H9 (cell line): Measurements from ENCODE around the gene APOBEC4. TPM values are rescaled to one million over a fixed set of nuclear protein-coding genes. Genes with fewer than 3 reads are reported as not detected.

ENCODE experiments used
- DNase-seq: peaks from one replicate; pipeline ENCODE4 v3.0.0-alpha.2; 2017
- H2AFZ ChIP-seq: one replicate; pipeline ENCODE4 v1.6.1; 2013; ENCODE audit warnings: mild to moderate bottlenecking, low read length, control low read depth, moderate library complexity
- H2AK5ac ChIP-seq: 2 replicates; pipeline ENCODE4 v1.6.1; 2013; ENCODE audit warnings: low read length, control low read depth, mixed read lengths; ENCODE audit not compliant: insufficient read length
- H2BK120ac ChIP-seq: one replicate; pipeline ENCODE4 v1.6.1; 2013; ENCODE audit warnings: low read depth, mild to moderate bottlenecking, low read length, control low read depth, inconsistent platforms; ENCODE audit not compliant: poor library complexity, severe bottlenecking
- H2BK12ac ChIP-seq: 2 replicates; pipeline ENCODE4 v1.6.1; 2013; ENCODE audit warnings: low read length, control low read depth, mixed read lengths, low read depth; ENCODE audit not compliant: insufficient read length
- H2BK15ac ChIP-seq: 2 replicates; pipeline ENCODE4 v1.6.1; 2013; ENCODE audit warnings: low read depth, low read length, control low read depth
- H2BK20ac ChIP-seq: one replicate; pipeline ENCODE4 v1.6.1; 2013; ENCODE audit warnings: low read depth, mild to moderate bottlenecking, low read length, control low read depth, inconsistent platforms; ENCODE audit not compliant: poor library complexity, severe bottlenecking
- H2BK5ac ChIP-seq: 2 replicates; pipeline ENCODE4 v1.6.1; 2013; ENCODE audit warnings: low read length, control low read depth, mixed read lengths; ENCODE audit not compliant: insufficient read length
- H3K14ac ChIP-seq: 2 replicates; pipeline ENCODE4 v1.6.1; 2013; ENCODE audit warnings: low read length, control low read depth; ENCODE audit not compliant: insufficient read depth
- H3K18ac ChIP-seq: 2 replicates; pipeline ENCODE4 v1.6.1; 2013; ENCODE audit warnings: low read depth, mild to moderate bottlenecking, mixed read lengths, low read length, control low read depth; ENCODE audit not compliant: insufficient read length
- H3K23ac ChIP-seq: 2 replicates; pipeline ENCODE4 v1.6.1; 2013; ENCODE audit warnings: low read length, control low read depth, mixed read lengths, low read depth; ENCODE audit not compliant: insufficient read length
- H3K23me2 ChIP-seq: 2 replicates; pipeline ENCODE4 v1.6.1; 2013; ENCODE audit warnings: low read depth, mild to moderate bottlenecking, mixed read lengths, low read length, control low read depth; ENCODE audit not compliant: insufficient read length, poor library complexity, severe bottlenecking
- H3K27ac ChIP-seq: 2 replicates; pipeline ENCODE4 v1.5.1; 2013; ENCODE audit warnings: low read length, control low read depth, mixed read lengths, low read depth; ENCODE audit not compliant: insufficient read length
- H3K27me3 ChIP-seq: 2 replicates; pipeline ENCODE4 v1.6.1; 2013; ENCODE audit warnings: low read length, control low read depth, inconsistent platforms; ENCODE audit not compliant: insufficient read depth
- H3K4ac ChIP-seq: 2 replicates; pipeline ENCODE4 v1.6.1; 2013; ENCODE audit warnings: low read depth, mild to moderate bottlenecking, control low read depth, inconsistent platforms, low read length, moderate library complexity
- H3K4me1 ChIP-seq: 2 replicates; pipeline ENCODE4 v1.6.1; 2013; ENCODE audit warnings: low read length, control low read depth, inconsistent platforms; ENCODE audit not compliant: insufficient read depth
- H3K4me2 ChIP-seq: 2 replicates; pipeline ENCODE4 v1.6.1; 2013; ENCODE audit warnings: low read length, control low read depth, mixed read lengths; ENCODE audit not compliant: insufficient read length, insufficient read depth
- H3K56ac ChIP-seq: 2 replicates; pipeline ENCODE4 v1.6.1; 2013; ENCODE audit warnings: low read depth, mild to moderate bottlenecking, mixed read lengths, low read length, control low read depth; ENCODE audit not compliant: insufficient read length
- H3K79me1 ChIP-seq: 2 replicates; pipeline ENCODE4 v1.6.1; 2013; ENCODE audit warnings: low read depth, mild to moderate bottlenecking, moderate library complexity, low read length, control low read depth, inconsistent platforms; ENCODE audit not compliant: insufficient read depth, poor library complexity, severe bottlenecking
- H3K79me2 ChIP-seq: 2 replicates; pipeline ENCODE4 v1.6.1; 2013; ENCODE audit warnings: low read length, control low read depth, inconsistent platforms; ENCODE audit not compliant: insufficient read depth
- H3K9ac ChIP-seq: 2 replicates; pipeline ENCODE4 v1.6.1; 2013; ENCODE audit warnings: low read length, control low read depth, mixed read lengths; ENCODE audit not compliant: insufficient read length; ENCODE audit errors: extremely low read depth
- H3K9me3 ChIP-seq: one replicate; pipeline ENCODE4 v1.6.1; 2013; ENCODE audit warnings: low read depth, low read length, inconsistent platforms; ENCODE audit not compliant: control insufficient read depth
- H3T11ph ChIP-seq: one replicate; pipeline ENCODE4 v1.6.1; 2013; ENCODE audit warnings: mild to moderate bottlenecking, low read length, control low read depth, inconsistent platforms
- H4K20me1 ChIP-seq: one replicate; pipeline ENCODE4 v1.6.1; 2013; ENCODE audit not compliant: control insufficient read depth, insufficient read length, insufficient read depth
- H4K5ac ChIP-seq: 2 replicates; pipeline ENCODE4 v1.6.1; 2013; ENCODE audit warnings: low read depth, mild to moderate bottlenecking, mixed read lengths, low read length, control low read depth; ENCODE audit not compliant: insufficient read length
- H4K8ac ChIP-seq: replicated peaks from 2 replicates; pipeline ENCODE4 v1.6.1; 2013; ENCODE audit warnings: low read length, control low read depth, mixed read lengths, low read depth; ENCODE audit not compliant: insufficient read length
- H4K91ac ChIP-seq: 2 replicates; pipeline ENCODE4 v1.6.1; 2013; ENCODE audit warnings: low read depth, mild to moderate bottlenecking, moderate library complexity, mixed read lengths, low read length, control low read depth; ENCODE audit not compliant: insufficient read length
- H3K27ac Mint-ChIP-seq, 3 experiments: 2 replicates in 2 of 3; 3 replicates in 1 of 3; pipeline ENCODE4 v1.8.0; 2020 to 2021; ENCODE audit warnings: mixed read lengths in 3 of 3, mild to moderate bottlenecking in 1 of 3, moderate library complexity in 1 of 3
- H3K27me3 Mint-ChIP-seq: 2 replicates; pipeline ENCODE4 v1.8.0; 2021; ENCODE audit warnings: low read depth, mild to moderate bottlenecking, moderate library complexity, mixed read lengths
- H3K36me3 Mint-ChIP-seq, 3 experiments: 2 replicates in 2 of 3; 3 replicates in 1 of 3; pipeline ENCODE4 v1.8.0; 2020 to 2021; ENCODE audit warnings: low read depth in 3 of 3, mixed read lengths in 3 of 3; ENCODE audit not compliant: insufficient read depth in 1 of 3
- H3K4me1 Mint-ChIP-seq, 2 experiments: 2 replicates each; pipeline ENCODE4 v1.8.0; 2020; ENCODE audit warnings: mixed read lengths in 2 of 2
- H3K4me3 Mint-ChIP-seq, 2 experiments: 2 replicates in 1 of 2; 3 replicates in 1 of 2; pipeline ENCODE4 v1.8.0; 2020 to 2021; ENCODE audit warnings: mild to moderate bottlenecking in 2 of 2, mixed read lengths in 2 of 2, moderate library complexity in 1 of 2
- H3K9me3 Mint-ChIP-seq, 2 experiments: 2 replicates in 1 of 2; 3 replicates in 1 of 2; pipeline ENCODE4 v1.8.0; 2020; ENCODE audit warnings: mild to moderate bottlenecking in 2 of 2, mixed read lengths in 2 of 2, moderate library complexity in 1 of 2
- CTCF ChIP-seq: fragments of 200-600 bp; sonication (generic); conservative IDR thresholded peaks from 3 replicates; pipeline ENCODE4 v1.8.0; 2021; ENCODE audit warnings: antibody characterized with exemption, mild to moderate bottlenecking
- WGBS: extraction: QIAGEN DNeasy Blood & Tissue Kit; methylation state at CpG from one replicate; pipeline ENCODE4 v1.1.7; 2013; ENCODE audit warnings: missing lambda C conversion rate, low lambda C conversion rate, mixed read lengths; ENCODE audit not compliant: insufficient read length; ENCODE audit errors: extremely low coverage; 5-methylcytosine and 5-hydroxymethylcytosine counted together
- total RNA-seq: library from RNA; stranded (reverse); gene quantifications from 2 replicates; pipeline ENCODE4 v1.2.1, GENCODE V29; 2021

APOBEC4 gene
- total RNA-seq, 1 experiment from 2014 or later = not detected

- no peak overlapping the region for H2BK20ac ChIP-seq
- H3T11ph ChIP-seq = no peak overlapping the region
- no peak overlapping the region for H2BK120ac ChIP-seq
- no peak overlapping the region for H3K18ac ChIP-seq
- peaks cover 35 to 36% of the 10 kb centered on the region in 2 experiments for H3K4me1 Mint-ChIP-seq
- H3K27ac Mint-ChIP-seq = peak overlapping the region in 1 of 3 experiments; percentile 66; a peak in 1 of 7 replicates
- no peaks in the 10 kb centered on the region; the same call in 1 of the 2 replicates for H3K27me3 ChIP-seq
- DNase-seq = no peak
- H3K9me3 Mint-ChIP-seq = no peaks in the 10 kb centered on the region
- no peak overlapping the region for H2BK5ac ChIP-seq
- H2AK5ac ChIP-seq = no peak overlapping the region
- peaks cover 4% of the 10 kb centered on the region for H3K23me2 ChIP-seq
- no peak overlapping the region for H3K23ac ChIP-seq
- no peak overlapping the region for H3K27ac ChIP-seq
- H3K9me3 ChIP-seq = no peaks in the 10 kb centered on the region
- no peak overlapping the region for H4K8ac ChIP-seq
- H4K5ac ChIP-seq = no peak overlapping the region
- no peak overlapping the region for H2BK12ac ChIP-seq
- peak overlapping the region in 1 of 2 experiments; percentile 99; a peak in 3 of 5 replicates for H3K4me3 Mint-ChIP-seq
- H4K91ac ChIP-seq = no peak overlapping the region
- H3K9ac ChIP-seq = no peak overlapping the region
- no peak overlapping the region for H3K4ac ChIP-seq
- no peak overlapping the region for H3K56ac ChIP-seq
- WGBS = no CpG with 5 or more reads among the region's 1 CpG
- no peak overlapping the region for H2BK15ac ChIP-seq
- no peaks in the 10 kb centered on the region for H3K4me1 ChIP-seq
- H3K79me2 ChIP-seq = no peaks in the 10 kb centered on the region
- H3K36me3 Mint-ChIP-seq = peaks cover 19 to 30% (median 29%) of the 10 kb centered on the region in 3 experiments; a peak in 6 of 7 replicates
- H3K4me2 ChIP-seq = no peak overlapping the region
- H2AFZ ChIP-seq = no peak overlapping the region
- no peak overlapping the region for H3K14ac ChIP-seq
- no peaks in the 10 kb centered on the region for H4K20me1 ChIP-seq
- peaks cover 14% of the 10 kb centered on the region for H3K27me3 Mint-ChIP-seq
- no peak for TF ChIP-seq CTCF
- no peaks in the 10 kb centered on the region for H3K79me1 ChIP-seq
Observed at GRCh38 chr1:183632964-183633363, 20.2 kb downstream of the APOBEC4 start.
